Measurements from ENCODE around the gene CPTP.

The CPTP gene

DNA sequence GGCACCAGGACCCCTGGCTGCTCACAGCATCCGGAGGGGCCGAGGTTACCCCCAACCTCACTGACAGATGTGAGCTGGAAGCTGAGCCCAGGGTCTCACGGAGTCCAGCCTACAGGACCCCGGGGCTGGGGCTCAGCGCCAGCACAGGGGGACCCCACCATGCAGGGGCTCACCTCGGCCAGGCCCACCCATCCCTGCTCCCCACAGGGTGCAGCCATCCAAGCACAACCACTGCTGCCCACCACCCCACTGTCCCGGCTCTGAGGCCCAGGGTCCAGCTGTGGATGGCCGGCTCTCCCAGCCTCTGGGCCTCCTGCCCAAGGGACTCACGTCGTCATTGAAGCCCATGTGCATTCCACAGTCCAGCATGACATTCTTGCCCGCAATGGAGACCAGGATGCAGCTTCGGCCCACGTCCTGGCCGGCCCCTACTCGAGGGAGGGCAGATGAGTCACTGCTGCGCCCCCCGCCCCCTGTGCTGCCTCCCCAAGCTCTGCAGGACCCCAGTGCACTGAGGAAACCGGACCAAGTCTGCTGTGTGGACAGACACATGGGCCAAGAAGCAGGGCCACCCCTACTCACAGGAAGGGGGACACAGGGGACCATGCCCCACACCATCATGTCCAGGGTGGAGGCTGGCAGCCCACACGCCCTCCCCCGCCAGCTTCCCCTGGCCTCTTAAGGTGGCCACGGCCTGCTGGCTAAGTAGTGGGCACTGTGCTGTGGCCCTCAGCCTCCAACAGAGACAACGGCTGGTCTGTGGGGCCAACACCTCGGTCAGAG, 3.7 kb upstream of the CPTP start:
- DNase-seq, result no peak

DNA sequence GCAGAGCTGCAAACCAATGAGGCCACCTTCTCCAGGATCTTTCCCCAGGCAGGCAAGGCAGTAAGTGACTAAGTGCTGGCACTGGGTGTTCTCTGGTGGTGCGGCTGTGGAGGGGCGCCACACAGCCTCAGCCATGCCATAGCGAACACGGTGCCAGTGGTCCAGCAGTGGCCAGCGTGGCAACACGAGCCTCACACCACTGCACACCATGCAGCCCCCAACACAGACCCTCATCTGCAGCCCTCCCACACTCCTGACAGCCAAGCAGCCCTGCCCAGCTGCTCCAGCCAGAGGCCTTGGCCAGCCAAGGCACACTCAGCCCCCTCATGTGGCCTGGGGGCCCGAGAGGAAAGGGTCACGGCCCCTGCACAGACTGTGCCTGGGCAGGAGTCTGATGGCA, 3.1 kb upstream of the CPTP start:
- DNase-seq, result no peak

GRCh38 chr1:1322418-1322817, 2.2 kb upstream of the CPTP start:
- no peak for DNase-seq

DNA sequence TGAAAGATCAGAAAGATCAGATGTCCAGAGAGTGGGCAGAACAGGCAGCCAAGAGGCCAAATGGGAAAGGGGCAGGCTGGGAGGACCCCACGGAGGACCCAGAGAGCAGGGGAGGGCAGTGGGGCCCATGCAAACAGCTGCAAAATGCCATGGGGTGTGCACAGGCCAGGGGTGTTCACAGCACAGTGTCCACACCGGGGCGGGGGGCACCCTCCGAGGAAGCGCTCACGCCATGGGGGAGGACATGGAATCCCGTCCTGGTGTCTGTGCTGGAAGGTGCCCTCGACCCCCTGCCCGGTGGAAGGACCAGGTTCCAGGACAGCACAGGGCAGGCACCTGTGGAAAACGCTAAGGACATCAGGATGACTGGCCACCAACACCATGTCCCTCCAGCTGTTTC, 1.6 kb upstream of the CPTP start:
- DNase-seq, result no peak

- no peak for DNase-seq
Measured at GRCh38 chr1:1324084-1324523, 498 bp upstream of the CPTP start.

DNA sequence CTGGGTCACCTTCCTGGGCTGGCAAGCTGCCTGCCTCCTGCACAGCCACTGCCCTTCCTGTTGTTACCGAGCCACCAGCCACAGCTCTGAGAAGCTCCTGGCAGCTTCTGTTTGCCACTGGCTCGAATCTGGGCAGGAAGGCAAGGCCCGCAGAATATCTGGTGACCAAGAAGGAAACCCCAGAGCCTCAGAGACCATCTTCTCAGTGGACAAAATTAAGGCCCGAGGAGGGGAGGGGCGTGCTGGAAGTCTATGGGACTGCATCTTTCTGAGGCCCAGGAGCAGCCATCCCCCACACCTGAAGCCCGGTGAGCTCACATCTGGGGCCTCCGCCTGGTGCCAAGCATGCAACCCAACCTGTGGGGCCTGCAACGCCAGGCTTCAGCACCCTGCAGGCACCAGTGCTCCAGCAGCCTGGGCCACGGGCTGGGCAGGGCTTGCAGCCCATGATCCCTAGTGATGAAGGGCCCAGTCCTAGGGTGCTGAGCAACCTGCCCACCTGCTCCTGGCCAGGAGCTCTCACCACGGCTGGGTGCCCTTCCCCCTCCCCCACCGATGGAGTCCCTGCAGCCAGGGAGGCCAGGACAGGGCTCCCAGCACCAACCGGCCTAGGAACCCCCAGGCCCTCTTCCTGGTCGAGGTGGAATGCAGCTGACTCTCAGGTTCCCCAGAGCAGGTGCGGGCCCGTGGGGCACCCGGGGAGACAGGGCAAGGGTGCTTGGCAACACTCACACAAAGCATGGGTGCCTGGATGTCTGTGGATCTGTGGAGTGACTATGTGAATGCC, 879 bp downstream of the CPTP start:
- no peak for DNase-seq

- DNase-seq, result no peak
Measured at GRCh38 chr1:1326075-1326605, 1.5 kb downstream of the CPTP start.

DNA sequence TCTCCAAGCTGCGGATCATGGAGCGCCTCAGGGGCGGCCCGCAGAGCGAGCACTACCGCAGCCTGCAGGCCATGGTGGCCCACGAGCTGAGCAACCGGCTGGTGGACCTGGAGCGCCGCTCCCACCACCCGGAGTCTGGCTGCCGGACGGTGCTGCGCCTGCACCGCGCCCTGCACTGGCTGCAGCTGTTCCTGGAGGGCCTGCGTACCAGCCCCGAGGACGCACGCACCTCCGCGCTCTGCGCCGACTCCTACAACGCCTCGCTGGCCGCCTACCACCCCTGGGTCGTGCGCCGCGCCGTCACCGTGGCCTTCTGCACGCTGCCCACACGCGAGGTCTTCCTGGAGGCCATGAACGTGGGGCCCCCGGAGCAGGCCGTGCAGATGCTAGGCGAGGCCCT, 2.7 kb downstream of the CPTP start:
- DNase-seq, result no peak

DNA sequence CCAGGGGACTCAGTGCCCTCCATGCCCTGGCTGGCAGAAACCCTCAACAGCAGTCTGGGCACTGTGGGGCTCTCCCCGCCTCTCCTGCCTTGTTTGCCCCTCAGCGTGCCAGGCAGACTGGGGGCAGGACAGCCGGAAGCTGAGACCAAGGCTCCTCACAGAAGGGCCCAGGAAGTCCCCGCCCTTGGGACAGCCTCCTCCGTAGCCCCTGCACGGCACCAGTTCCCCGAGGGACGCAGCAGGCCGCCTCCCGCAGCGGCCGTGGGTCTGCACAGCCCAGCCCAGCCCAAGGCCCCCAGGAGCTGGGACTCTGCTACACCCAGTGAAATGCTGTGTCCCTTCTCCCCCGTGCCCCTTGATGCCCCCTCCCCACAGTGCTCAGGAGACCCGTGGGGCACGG, 3.7 kb downstream of the CPTP start:
- no peak for DNase-seq

GRCh38 chr1:1329304-1330210, 5.0 kb downstream of the CPTP start:
- no peak for DNase-seq

DNA sequence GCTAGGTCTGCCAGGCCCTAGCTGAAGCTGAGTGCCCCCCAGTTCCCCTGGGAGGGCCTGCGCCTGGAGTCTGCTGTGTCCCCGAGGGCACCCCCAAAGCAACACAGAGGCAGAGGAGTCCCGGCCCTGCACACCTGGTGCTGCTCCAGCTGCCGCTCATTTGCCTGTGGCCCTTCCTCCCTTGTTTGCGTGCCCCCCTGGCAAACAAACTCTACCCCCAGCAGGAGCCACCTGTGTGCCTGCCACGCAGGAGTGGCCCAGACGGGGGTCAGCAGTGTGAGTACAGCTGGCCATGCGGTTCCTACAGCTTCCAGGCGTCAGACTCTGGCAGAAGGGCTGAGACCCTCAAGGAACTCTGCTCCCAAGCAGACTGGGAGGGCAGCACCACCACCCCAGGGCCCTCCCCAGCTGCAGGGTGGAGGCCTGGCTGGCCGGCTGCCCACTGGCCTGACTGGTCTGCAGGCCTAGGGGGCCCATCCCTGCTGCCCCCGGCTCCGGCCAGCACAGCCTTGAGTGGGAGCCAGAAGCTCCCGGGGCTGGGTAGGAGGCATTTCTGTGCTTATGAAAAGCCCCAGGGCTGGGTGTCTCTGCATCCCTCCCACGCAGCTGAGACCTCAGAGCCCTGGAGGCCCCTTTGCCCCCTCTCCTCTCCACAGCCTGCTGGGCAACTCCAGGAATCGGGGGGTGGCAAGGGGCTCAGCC, 5.9 kb downstream of the CPTP start:
- no peak for DNase-seq

DNA sequence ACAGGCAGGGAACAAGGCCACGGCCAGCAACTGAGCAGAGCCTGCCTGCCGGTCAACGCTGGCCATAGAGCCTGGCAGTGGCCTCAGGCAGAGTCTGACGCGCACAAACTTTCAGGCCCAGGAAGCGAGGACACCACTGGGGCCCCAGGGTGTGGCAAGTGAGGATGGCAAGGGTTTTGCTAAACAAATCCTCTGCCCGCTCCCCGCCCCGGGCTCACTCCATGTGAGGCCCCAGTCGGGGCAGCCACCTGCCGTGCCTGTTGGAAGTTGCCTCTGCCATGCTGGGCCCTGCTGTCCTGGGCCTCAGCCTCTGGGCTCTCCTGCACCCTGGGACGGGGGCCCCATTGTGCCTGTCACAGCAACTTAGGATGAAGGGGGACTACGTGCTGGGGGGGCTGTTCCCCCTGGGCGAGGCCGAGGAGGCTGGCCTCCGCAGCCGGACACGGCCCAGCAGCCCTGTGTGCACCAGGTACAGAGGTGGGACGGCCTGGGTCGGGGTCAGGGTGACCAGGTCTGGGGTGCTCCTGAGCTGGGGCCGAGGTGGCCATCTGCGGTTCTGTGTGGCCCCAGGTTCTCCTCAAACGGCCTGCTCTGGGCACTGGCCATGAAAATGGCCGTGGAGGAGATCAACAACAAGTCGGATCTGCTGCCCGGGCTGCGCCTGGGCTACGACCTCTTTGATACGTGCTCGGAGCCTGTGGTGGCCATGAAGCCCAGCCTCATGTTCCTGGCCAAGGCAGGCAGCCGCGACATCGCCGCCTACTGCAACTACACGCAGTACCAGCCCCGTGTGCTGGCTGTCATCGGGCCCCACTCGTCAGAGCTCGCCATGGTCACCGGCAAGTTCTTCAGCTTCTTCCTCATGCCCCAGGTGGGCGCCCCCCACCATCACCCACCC, 6.7 kb downstream of the CPTP start, which contains the start of gene TAS1R3:
TSS of gene TAS1R3 (plus strand) at position 213 of the 898 bp plus-strand sequence. CDS start at position 279, 66 bp downstream.
- no peak for DNase-seq

GRCh38 chr1:1332031-1332755, 7.6 kb downstream of the CPTP start:
- DNase-seq, result no peak

- no peak for DNase-seq
Measured at GRCh38 chr1:1332774-1333480, 8.3 kb downstream of the CPTP start.

- DNase-seq, result no peak
Measured at GRCh38 chr1:1333551-1334241, 9.1 kb downstream of the CPTP start.

- DNase-seq, result no peak
Measured at GRCh38 chr1:1334835-1335234, 10.2 kb downstream of the CPTP start.

DNA sequence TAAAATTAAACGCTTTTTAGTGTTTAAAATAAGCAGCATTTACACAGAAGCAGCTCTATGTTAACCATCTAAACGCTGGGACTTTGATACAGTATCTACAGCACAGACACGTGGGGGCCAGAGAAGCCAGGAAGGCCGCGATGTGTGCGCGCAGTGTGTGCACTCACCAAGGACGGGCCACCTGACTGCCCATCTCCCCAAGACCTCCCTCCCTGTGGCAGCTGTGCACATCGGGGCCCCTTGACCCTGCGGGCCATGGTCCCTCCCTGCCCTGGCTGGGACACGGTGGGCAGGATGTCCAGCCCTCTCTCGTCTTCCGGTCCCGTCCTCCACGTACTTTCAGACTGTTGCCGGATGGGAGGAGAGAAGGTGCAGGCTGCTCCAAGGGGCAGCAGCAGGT, 10.7 kb downstream of the CPTP start:
- DNase-seq, result no peak

DNA sequence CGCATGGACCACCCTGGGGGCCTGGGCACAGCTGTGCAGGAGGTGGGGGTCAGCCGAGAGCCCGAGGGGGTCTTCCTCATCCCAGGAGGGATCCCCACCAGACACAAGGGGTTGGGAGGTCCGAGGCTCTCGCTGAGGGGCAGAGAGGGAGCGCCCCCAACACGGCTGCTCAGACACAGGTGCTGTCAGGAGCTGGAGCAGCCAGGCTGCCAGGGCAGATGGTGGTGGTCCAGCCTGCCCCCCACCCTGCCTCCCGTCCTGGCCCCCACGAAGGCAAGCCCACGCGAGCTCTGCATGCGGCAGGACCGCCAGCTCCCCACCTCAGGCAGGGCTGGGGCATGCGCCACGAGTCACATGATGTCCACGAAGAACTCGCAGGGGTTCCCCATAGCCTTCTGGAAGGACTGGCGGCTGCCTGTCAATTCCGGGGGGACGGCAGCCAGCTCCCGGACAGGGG, 11.2 kb downstream of the CPTP start:
- no peak for DNase-seq

DNA sequence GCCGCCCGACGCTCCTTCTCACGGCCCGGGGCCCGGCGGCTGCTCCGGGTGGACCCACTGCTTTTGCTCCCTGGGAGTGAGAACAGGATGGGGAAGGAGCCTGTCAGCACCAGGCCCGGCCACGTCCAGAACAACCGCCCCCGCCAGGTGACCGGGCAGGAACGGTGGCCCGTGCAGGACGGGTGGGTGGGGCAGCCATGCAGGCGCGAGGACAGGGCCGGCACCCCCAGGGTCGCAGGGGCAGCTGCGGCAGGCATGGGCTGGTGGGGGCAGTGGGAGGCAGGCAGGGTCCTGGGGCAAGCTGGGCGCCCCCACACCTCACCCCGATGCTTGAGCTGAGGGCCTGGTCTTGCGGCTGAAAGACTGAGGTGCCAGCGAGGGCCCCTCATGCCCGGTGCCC, 11.8 kb downstream of the CPTP start:
- no peak for DNase-seq

Data from stimulated activated naive CD4-positive, alpha-beta T cell treated with Interleukin-2 at 50 U/mL for 16 hours (primary cell).